GM15510 (cell line): ENCODE data around the gene ZSCAN16.

Experiments
- POLR2A ChIP-seq: IDR thresholded peaks from 3 replicates; pipeline ENCODE4 v1.6.1; 2011; ENCODE audit warnings: borderline replicate concordance; ENCODE audit not compliant: insufficient read length; ENCODE audit errors: extremely low read depth

The ZSCAN16 gene

DNA sequence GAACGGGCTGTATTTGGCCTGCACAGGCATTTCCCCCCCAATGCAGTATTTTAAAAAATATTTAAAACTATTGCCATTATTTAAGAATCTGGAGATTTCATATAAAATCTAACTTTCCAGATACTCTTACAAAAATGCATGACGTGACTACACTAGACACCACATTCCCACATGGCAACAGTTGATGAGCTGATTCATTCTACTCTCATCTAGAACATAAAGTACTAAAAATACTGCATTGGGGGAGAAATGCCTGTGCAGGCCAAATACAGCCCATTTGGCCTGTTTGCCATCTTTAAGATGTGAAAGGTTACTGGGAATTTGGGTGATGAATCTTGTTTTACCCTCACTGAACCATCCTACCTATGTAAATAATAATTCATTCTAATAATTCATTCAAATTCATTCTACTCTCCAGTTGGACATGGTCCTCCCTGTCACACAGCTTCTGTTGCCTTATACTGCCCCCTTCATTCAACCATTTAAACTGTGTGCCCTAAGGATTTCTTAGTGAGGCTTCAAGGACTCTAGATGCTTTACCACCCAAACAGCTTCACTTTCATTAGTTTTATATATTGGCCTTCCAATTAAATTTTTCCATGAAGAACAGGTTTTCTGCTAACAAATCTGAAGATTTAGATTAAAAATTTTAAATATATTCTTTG, 6.9 kb upstream of the ZSCAN16 start:
- no peak for TF ChIP-seq POLR2A

DNA sequence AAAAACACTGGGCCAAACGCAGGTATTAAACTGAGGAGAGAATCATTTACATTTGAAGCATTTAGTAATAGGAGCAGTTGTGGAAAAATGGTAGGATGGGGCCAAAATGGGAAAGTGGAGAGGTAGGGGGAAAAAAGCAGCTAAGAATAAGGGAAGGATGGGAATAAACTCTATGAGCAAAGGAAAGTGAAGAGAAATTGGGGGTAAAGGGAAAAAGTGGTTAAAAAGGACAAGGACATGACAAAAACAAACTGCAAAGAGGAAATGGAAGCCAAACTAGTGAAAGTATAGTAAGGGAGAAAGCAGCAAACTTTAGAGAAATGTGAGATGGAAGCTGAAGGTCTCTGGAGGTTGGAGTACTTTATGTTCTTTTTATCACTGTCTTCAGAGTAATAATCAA, 6.2 kb upstream of the ZSCAN16 start:
- TF ChIP-seq POLR2A, result no peak

DNA sequence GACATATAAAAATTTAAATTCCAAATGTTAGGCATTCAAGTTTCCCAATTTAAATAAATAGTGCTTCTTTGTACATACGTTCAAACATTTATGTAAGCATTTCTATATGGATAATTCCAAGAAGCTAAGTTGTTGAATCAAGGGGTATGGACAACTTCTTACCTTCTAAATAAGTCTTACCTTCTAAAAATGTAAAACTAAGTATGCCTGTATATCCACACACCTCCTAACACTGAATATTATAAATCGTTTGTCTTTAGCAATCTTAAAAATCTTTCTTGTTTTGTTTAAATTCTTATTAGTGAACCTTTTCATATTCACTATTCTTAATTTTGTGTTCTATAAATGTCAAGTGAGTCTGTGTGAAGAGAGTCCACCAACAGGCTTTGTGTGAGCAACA, 2.5 kb upstream of the ZSCAN16 start:
- TF ChIP-seq POLR2A, result no peak

DNA sequence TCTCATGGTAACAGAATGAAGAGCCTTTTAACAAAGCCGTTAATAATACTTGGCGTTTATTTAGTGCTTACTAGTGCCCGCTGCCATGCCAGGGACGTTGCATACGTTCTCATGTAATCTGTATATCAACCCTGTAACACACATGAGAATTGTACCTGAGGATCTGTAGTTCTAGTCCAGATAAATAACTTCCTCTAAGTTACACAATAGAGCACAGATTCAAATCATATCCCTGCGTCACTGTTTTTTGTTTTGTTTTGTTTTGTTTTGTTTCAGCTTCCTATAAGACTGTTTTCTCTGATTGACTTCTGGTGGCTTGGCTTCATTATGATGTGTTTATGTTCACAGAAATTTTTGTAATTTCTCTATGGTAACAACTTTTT, 553 bp downstream of the ZSCAN16 start:
- TF ChIP-seq POLR2A, result no peak

DNA sequence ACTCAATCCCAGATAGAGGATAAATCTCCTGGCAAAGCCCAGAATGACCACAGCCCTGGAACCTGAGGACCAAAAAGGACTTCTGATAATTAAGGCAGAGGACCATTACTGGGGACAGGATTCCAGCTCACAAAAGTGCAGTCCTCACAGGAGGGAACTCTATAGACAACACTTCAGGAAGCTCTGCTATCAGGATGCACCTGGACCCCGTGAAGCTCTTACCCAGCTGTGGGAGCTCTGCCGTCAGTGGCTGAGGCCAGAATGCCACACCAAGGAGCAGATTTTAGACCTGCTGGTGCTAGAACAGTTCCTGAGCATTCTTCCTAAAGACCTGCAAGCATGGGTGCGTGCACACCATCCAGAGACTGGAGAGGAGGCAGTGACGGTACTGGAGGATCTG, 992 bp downstream of the ZSCAN16 start:
- TF ChIP-seq POLR2A, result no peak

DNA sequence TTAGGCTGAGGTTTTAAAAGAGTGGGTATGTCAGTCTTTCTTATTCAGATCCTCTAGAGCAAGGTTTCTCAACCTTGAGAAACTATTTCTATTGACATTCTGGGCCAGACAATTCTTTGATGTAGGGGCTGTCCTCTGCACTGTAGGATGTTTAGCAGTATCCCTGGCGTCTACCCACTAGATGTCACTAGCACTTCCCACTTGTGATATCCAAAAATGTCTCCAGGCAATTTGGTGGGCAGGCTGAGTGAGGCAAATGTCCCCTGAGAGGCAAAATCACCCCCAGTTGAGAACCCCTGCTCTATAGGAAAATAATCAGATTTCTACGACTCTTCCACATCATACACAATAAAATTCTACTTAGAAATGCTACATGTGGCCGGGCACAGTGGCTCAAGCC, 9.6 kb downstream of the ZSCAN16 start:
- no peak for TF ChIP-seq POLR2A

DNA sequence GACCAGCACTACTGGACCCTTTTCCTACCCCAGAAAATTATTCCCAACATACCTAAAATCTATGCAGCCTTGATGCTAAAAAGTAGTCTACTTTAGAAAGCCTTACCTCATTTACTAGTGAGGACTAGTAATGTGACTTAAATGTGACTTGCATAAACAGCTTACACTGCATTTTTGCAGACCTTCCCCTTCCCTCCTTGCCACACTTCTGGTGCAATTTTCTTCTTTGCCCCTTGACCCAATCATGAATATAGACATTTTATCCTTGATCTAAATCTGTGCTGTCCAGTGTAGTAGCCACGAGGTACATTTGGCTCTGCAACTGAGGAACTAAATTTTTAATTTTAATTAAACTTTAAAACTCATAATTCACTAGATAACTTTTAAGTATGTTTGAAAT, 10.3 kb downstream of the ZSCAN16 start:
- TF ChIP-seq POLR2A, result no peak

DNA sequence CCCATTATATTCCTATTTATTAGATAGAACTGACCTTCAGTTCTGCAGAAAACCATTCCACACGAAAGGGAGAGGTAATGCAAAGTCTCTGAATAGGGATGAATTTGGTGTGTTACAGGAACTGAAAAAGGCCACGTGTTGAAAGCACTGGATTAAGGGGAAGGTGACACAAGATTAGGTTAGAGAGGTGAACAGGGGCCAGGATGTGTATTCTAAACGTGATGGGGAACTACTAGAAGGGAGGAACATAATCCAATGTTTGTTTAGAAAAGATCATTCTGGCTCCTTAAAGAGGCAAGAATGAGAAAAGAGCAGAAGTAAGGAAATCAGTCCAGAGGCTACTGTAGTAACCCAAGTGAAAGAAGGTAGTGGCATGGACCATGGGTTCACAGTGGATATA, 11.0 kb downstream of the ZSCAN16 start:
- TF ChIP-seq POLR2A, result no peak

DNA sequence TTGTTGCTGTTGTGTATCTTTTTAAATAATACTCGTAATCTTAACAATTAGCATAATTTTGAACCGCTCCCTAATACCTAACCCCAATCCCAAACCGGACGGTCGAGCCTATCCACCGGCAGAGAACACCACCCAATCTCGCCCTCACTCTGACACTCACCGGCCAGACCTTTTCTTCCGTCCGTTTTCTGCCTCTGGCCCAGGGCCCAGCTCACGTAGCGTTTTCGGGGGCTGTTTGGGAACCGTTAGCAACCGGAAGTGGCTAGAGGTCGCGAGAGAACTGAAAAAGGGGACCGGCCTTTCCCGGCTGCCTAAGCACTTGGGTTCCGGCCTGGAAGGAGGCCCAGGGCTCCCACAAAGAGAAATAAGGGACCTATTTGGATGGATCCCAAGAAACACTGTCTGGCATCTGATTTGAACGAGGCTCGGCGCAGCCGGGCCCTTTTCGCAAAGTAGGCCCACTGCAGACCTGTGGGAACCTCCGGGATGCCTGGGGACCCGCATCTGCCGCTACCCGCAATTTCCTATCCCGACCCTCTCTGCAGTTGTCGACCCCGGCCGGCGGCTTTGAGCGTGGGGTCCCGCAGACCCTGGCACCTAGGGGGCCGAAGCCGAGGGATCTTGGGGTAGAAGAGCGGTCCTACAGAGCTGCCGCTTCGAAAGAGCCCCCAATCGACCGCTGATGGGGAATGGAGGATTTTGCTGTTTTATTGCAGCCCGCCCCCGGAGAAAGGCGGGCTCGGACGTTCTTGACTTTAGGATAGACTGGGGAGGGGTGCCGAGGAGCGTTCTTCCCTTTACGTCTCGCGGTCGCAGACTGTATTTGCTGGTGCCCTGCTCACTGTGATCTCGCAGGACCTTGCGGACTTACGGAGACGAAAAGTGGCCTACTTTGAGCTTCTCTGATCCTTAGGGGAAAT, 12.4 kb downstream of the ZSCAN16 start:
- TF ChIP-seq POLR2A, result peak; percentile 70

DNA sequence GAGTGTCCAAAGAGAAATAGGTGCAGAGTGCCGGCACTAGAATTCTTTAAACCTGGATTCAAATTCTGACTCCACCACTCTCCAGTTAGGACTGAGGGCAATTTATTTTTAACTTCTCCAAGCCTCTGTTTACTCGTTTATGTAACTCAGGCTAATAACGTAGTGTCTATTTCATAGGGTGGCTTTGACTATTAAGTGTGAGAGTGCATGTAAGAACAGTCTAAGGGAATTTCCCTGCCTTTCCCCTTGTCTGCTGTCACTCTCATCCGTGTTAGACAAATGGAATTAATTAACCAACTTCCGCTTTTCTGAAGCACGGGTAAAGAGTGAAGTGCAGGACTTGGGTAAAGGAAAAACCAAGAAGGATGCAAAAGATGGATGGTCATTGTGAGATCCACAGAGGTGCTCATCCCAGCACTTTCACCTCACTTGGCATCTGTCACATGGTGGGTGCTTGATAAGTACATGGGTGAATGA, 13.1 kb downstream of the ZSCAN16 start:
- TF ChIP-seq POLR2A, result no peak

DNA sequence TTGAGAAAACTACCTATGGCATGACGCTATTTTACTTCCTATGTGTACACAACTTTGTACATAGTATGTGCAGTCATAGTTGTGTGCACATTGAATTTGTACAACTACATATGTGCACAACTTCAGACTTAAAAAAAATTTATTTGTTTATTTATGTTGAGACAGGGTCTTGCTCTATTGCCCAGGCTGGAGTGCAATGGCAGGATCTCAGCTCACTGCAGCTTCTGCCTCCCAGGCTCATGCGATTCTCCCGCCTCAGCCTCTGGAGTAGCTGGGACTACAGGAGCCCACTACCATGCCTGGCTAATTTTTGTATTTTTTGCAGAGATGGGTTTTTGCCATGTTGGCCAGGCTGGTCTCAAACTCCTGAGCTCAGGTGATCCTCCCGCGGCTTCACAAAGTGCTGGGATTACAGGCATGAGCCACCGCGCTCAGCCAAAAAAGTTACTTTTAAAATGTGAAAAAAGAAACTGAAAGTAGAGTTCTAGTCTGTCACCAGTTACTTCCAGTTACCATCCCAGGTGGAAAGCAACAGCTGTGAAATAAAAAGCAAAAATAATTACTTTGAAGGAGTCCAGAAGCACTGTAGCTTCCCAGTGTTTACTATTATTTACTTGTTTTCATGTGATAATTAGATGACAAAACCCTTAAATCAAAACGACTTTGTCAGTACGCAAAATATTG, 15.6 kb downstream of the ZSCAN16 start:
- no peak for TF ChIP-seq POLR2A

DNA sequence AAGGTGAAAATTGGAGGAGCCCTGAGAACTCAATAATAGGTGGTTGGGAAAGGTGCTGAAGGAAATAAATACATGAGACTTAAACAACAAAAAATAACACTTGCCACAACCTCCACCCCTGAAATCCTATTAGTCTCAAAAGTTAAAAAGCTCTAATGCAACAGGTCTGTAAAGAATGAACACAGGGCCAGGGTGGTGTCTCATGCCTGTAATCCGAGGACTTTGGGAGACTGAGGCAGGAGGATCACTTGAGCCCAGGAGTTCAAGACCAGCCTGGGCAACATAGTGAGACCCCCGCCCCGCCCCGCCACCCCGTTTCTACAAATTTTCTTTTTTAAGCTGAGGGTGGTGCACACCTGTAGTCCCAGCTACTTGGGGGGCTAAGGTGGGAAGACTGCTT, 16.2 kb downstream of the ZSCAN16 start:
- TF ChIP-seq POLR2A, result no peak

DNA sequence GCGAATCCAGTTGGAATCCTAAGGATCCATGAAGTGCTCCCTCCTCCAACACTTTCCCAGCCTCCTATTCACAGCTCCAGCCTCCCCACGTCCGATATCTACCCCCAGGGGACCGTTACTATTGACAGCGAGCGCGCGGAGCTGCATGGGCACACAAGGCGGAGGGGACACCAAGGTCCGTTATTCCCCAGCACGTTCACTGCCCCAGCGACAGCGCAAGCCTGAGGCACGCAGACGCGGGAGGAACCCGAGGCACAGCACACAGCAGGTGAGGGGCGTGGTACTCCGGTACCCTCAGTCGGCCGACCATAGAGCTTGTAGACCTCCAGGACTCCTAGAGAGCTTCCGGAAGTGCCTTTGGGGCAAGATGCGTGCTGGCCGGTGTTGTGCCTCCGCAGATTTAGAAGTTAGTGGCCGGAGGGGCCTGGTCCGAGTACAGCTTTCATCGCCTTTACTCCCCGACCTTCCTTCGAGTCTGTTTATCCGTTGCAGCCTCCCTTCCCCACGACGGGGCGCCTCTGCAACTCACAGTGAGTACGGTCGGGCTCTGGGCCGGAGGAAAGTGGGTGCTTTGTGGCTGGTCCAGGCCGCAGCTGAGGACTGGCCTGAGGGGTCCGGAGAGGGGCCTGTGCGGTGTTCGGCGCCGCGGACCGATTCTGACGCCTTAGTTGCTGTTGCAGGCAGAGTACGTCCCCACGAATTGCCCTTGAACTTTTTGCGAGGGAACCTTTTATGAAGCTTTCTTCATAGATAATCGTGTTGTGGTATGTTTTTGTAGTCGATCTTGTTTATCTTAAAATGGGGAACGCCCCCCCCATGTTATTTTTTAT, 17.3 kb downstream of the ZSCAN16 start, which contains the start of gene ZKSCAN8:
Gene ZKSCAN8 (plus strand): TSS at position 384 of the 830 bp plus-strand sequence. CDS start 6,525 bp downstream, outside the sequence.
- TF ChIP-seq POLR2A, result peak; percentile 82

DNA sequence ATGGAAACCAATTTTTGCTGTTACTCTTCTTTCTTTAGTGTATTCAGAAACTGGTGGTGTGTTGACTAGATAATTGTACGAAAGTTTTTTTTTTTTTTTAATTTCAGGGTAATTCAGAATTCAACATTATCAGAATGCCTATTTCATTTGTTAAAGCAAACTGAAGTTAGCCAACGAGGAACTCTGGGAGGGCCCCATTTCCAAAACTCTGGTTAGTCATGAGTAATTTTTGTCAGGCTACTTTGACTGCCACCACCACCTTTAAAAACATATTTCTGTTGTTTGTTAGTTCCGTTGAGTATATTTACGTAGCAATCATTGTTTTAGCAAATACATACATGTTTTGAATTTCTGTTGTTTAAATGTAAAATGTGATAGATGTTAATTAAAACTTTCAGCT, 18.0 kb downstream of the ZSCAN16 start:
- no peak for TF ChIP-seq POLR2A
